GM19328 (cell line): ENCODE results near the gene ADPRHL1.
"Not testable (repeated sequence)": the region's sequence is repeated elsewhere in the genome, so short reads cannot be mapped to it uniquely, and the experiment has no call there.

Experiments used
- ATAC-seq: cut with Tn5 transposase; IDR thresholded peaks from one replicate; pipeline ENCODE4 v1.9.1; 2021; ENCODE audit warnings: mild to moderate bottlenecking, moderate library complexity; ENCODE audit not compliant: unreplicated experiment

Gene ADPRHL1

DNA sequence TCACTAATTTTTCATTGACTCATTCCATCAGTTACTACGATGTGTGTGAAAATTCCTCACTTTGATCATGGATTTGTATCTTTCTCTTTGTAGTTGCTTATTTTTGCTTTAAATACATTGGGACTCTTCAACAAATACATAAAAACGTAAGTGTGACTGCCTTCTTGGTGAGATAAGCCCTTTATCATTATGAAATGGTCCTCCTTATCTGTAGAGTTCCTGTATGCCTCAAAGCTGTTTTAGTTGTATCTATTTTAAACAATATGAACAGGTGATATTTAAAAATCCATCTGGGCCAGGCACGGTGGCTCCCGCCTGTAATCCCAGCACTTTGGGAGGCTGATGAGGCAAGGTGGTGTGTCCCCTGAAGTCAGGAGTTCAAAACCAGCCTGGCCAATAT, 25.9 kb upstream of the ADPRHL1 start:
- no peak for ATAC-seq

DNA sequence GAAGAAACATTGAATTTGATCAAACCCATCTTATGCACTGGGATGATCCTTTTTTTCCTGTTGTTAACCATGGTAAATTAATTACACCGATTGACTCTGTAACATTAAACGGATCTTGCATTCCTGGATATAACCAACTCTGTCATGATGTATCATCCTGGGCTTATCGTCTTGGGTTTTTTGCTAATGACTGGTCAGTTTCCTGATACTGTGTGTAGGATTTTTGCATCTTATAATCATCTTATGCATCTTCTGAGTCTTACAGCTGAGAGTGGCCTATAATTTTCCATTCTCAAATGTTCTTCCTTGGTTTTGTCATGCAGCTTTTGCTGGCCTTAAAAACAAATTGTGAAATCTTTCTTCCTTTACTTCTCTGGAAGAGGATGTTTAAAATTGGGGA, 24.4 kb upstream of the ADPRHL1 start:
- no peak for ATAC-seq

DNA sequence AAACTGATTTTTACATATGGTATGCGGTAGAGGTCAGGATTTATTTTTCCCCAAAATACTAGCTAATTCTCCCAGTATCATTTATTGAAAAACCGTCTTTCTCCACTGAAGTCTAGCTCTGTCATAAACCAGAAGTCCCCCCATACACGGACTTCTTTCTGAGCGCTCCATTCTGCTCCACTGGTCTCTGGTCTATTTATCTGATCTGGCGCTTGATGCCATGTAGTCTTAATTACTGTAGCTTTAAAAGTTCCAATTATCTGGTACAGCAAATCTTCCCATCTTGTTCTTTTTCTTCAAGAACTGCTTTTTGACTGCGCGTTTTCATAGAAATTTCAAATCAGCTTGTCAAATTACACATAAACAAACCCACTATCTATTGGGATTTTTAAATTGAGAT, 23.5 kb upstream of the ADPRHL1 start:
- no peak for ATAC-seq

DNA sequence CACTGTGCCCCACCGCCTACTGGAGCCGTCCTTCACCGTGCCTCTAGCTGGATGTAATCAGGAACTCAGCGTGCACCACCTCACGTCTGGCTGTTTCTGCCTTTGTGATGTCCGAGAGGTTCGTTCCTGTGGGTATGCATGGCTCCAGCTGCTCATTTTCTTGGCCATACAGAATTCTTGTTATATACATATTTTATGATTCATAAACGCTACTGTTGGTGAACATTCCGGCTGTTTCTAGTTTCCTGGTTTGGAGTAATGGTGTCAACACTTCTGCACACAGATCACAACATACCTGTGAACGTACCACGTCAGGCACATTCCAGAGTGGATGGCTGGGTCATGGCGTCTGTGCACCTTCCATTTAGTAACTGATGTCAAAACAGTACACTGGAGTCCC, 22.6 kb upstream of the ADPRHL1 start:
- ATAC-seq = no peak

DNA sequence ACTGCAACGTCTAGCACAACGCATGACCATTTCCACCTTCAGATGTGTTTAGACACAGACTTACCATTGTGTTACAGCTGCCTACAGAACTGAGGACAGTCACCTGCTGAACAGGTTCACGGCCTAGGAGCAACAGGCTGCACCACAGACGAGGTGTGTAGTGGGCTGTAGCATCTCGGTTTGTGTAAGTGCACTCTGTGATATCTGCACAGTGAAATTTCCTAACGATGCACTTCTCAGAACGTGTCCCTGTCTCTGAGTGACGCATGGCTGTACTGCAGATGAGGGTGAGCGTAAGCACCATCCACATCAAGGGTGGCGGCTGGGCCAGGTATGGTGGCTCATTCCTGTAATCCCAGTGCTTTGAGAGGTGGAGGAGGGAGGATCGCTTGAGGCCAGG, 22.0 kb upstream of the ADPRHL1 start:
- no peak for ATAC-seq

GRCh38 chr13:113474179-113474578, 20.9 kb upstream of the ADPRHL1 start:
- no peak for ATAC-seq

- no peak for ATAC-seq
Observed at GRCh38 chr13:113472355-113473025, 19.2 kb upstream of the ADPRHL1 start.

DNA sequence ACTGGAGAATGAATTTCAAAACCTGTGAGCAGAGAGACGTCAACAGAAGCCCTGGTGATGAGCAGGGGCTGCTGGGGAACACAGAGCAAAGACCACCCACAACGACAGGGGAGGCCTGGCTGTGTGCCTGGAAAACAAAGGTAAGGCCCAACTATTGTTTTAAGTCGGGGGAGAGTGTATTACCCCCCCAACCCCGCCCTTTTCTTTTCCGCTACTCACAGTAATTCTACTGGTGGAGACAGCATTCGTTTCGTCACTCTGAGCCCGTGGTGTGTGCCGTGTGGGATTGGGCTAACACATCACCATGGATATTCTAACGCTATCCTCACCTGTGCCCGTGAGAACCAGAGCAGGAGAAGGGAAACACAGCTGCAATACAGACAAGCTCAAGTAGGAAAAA, 18.6 kb upstream of the ADPRHL1 start:
- no peak for ATAC-seq

DNA sequence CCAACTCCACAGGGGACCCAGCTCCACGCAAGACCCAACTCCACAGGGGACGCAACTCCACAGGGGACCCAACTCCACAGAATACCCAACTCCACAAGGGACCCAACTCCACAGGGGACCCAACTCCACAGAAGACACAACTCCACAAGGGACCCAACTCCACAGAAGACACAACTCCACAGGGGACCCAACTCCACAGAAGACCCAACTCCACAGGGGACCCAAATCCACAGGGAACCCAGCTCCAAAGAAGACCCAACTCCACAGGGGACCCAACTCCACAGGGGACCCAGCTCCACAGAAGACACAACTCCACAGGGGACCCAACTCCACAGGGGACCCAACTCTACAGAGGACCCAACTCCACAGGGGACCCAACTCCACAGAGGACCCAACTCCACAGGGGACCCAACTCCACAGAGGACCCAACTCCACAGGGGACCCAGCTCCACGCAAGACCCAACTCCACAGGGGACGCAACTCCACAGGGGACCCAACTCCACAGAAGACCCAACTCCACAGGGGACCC, 17.4 kb upstream of the ADPRHL1 start:
- ATAC-seq = not testable (repeated sequence)

DNA sequence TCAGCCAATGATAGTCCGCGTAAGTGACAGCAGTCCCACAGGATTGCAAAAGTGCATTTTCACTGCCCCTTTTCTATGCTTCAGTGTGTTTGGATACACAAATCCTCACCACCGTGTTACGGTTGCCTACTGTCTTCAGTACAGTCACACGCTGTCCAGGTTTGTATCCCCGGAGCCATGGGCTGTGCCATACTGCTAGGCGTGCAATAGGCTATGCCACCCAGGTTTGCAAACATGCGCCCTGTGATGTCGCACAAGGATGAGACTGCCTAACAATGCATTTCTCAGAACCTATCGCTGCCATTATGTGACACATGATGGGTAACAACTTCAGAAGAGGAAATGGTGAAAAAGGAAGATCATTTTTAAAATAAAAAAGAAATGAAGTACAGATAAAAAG, 16.8 kb upstream of the ADPRHL1 start:
- ATAC-seq = no peak

DNA sequence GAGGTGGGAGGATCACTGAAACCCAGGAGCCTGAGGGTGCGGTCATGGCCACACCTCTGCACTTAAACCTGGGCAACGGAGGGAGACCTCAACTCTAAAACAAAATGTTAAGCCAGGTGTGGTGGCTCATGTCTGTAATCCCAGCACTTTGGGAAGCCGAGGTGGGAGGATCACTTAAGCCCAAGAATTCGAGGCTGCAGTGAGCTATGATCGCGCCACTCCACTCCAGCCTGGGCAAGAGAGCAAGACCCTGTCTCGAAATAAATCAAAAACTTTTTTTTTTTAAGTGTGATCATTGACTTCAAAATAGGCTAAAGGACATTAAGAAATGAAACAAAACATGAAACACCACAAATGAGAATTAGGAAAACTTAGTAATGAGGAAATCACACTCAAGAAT, 16.3 kb upstream of the ADPRHL1 start:
- no peak for ATAC-seq

DNA sequence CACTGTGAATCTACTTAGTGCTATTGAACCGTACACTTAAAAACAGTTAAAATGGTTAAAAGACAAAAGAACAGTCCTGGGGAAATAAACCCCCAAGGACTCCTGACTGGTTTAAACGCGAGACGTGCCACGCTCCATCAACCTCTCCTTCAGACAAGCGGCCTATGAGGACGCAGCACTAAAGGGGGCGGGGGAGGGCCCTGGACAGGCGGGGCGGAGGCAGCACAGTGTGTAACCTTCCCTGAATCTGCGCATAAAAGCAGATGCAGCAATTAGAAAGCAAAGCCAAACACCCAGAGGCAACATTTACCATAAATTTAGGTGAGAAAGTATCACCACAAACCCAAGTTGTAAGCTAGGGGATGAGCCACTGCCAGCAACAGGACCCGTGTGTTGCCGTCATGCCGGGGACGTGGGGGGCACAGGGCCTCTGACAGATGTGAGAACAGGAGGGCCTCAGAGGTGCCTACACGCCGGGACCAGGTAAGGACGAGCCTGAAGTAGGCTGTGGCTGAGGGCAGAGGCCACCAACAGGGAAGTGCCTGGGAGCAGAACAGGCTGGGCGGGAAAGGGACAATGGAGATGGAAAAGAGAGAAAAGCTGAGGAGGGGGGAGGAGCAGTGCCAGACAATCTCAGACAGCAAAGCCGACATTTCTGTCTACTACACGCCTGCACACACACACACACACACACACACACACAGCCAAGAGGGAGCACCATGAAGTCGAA, 15.3 kb upstream of the ADPRHL1 start:
- ATAC-seq = no peak

DNA sequence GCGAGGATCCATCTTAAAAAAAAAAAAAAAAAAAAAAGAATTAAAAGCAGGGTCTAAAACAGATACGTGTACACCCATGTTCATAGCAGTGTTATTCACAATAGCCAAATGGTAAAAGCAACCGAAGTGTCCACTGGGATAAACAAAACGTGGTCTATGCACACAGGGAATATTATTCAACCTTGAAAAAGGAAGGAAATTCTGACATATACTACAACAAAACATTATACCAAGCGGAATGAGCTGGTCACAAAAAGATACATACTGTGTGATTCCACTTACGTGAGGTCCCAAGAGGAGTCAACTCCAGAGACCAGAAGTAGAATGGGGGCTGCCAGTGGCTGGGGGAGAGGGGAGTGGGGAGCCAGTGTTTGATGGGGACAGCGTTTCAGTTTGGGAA, 14.7 kb upstream of the ADPRHL1 start:
- ATAC-seq = no peak

GRCh38 chr13:113466383-113466782, 13.1 kb upstream of the ADPRHL1 start:
- ATAC-seq = no peak

- no peak for ATAC-seq
Observed at GRCh38 chr13:113465300-113465699, 12.0 kb upstream of the ADPRHL1 start.

- ATAC-seq = no peak
Observed at GRCh38 chr13:113464476-113464875, 11.2 kb upstream of the ADPRHL1 start.

- no peak for ATAC-seq
Observed at GRCh38 chr13:113461022-113461751, 7.9 kb upstream of the ADPRHL1 start.

DNA sequence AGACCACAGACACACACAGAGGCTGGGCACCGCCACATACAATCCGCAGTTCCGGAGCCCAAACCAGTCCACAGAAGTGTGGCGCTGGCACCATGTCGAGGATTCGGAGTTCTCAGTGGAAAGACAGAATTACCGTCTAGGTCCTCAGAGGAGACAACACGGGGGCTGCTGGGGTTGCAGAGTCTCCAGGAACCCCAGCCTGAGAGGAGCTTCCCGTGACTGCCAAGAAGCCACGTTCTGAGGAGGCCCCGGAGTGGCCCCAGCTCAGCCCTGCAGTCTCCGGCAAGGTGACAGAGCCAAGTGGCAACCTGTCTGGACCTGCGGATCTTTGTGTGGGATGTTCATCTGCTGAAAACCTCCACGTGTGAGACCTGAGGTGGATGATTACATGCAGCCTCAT, 7.3 kb upstream of the ADPRHL1 start:
- ATAC-seq = no peak

DNA sequence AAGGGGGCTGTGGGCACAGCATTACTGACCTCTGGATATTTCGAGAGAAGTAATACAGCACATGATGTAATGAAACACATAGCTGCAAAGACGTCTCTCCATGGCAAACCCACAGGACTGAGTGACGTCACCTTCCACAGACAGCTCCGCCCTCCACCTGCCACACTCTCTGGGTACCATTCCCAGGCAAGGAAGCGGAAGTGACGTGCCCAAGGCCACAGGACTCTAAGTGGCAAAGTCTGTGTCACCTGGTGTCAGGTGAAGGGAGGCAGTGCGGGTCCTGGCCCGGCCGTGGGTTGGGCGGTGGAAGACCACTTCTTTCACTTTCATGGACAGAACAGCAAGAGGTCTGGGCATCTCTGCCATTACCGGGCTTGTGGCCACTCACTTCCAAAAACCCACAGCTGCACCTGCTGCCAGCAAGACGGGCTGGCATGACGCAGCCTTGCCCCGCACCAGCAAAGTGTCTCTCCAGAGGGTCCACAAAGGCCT, 6.8 kb upstream of the ADPRHL1 start:
- no peak for ATAC-seq

DNA sequence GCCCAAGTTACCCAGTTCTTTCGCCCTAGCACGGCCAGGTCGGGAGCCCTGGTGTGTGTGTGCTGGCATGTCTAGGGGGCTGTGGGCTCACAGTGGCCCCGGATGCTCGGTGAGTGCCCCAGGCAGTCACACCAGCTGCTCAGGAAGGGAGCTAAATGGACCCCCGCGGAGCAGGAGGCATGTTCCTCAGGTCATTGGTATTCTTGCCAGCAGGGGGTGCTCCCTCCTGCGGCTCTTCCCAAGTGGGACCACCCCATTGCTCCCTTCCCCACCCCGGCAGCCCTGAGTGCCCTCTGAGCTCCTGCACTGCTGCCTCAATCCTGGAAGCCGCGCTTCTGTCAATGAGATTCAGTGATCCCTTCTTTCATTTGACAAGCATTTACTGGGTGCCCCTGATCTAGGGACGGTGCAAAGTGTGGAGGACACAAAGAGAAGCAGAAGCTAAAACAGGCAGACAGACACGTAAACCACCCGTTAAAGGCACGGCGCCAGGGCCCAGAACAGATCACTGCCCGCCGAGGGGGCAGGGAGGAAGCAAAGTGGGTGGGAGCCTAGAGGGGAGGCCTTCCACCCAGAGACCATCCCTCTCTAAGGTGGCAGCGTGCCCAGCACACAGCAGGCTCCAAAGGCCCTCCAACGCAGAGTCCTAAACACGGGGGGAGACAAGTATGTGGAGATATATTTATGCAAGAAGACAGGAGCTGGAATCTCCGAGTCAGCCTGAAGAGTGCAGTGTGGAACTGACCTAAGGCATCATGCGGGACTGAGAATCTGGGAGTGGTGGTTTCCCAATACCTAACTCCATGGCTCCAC, 5.2 kb upstream of the ADPRHL1 start:
- ATAC-seq = no peak

DNA sequence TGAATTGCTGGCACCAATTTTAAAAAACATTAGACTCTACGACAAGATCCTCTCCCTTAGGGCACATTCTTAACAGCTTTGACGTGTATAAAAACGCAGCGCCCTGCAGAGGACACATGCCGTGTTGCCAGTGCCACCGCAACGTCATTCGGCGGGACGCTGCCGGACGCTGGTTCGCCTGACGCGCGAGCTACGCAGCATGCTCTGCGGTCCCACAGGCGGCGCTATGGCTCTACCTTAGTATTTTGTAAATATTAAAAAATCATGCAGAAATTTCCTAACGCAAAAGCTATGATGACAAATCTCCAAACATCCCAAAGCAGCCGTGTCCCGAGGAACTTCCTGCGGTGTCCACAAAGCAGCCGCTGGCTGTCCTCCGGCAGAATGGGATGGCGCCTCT, 4.2 kb upstream of the ADPRHL1 start:
- no peak for ATAC-seq
